ENCODE results near the gene MECR. TPM values are rescaled to one million over a fixed set of nuclear protein-coding genes. Genes with fewer than 3 reads are reported as not detected.
"Not testable (repeated sequence)": the region's sequence is repeated elsewhere in the genome, so short reads cannot be mapped to it uniquely, and the experiment has no call there.

MECR gene
- total RNA-seq, 1 experiment from 2014 or later, result 23.8 TPM

DNA sequence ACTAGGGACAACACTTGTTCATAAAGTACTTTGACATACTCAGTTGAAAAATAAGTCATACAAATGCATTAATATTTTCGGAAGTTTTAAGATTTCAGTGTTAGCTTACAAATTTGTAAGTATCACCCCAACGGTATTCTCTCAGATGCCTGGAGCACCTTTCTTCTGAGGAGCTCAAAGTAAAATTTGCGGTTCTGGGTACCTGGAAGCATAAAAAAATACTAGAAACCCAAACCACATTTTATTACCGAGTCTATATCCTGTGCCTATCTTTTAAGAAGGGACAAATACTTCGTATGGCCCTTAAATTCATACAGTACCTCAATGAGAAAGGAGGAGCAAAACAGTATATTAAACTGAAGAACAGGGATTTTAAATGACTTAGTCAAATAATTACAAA lies 59.2 kb downstream of the MECR start:
- DNase-seq (ENCODE audit: low read depth), result no peak

DNA sequence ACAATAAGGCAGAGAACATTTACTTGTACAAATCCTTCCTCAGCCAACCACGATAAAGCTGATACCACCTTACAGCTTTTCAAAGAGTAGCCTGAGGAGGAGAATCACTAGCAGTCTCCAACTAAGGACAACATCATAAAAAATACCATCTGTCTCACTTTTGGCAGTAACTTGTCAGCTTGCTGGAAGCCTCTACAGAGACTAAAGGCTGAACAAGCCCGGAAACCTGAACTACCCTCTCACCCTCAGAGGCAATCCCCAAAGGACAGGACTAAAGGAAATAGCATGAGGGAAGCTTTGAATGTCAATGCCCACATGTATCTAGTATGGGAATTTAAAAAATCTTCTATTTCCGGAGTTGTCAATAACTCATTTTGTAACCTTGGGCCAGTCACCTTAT lies 59.6 kb downstream of the MECR start:
- no peak for DNase-seq (ENCODE audit: low read depth)

DNA sequence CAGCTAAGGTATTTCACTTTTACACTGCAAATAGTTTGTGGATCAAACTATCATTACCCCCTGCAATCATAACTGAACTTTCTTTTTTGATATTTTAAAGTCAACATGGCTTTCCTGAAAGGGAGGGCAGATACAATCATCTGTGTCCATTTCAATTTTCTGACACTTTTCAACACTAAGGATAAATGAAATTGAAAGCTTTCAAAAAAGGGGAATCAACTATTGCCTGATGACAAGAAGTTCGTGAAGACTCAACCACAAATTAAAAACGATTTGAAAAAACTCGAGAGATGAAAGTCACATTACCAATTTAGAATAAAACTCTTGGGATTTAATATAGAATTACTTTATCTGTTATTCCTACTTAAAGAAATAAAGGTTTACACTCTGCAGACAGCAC lies 60.8 kb downstream of the MECR start:
- no peak for DNase-seq (ENCODE audit: low read depth)

DNA sequence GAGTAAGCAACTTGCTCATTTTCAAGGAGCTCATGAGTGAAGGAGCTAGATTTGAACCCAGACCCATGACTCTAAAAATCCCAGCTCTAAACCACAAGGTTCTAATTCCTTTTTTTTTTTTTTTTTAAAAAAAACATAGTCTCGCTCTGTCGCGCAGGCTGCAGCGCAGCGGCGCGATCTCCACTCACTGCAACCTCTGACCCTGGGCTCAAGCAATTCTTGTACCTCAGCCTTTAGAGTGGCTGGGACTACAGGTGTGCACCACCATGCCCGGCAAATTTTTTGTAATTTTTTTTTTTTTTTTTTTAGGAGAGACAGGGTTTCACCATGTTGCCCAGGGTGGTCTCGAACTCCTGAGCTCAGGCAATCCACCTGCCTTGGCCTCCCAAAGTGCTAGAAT lies 62.8 kb downstream of the MECR start:
- no peak for DNase-seq (ENCODE audit: low read depth)

GRCh38 chr1:29166291-29166878 lies 64.3 kb downstream of the MECR start:
- no peak for DNase-seq (ENCODE audit: low read depth)

- no peak for DNase-seq (ENCODE audit: low read depth)
Observed at GRCh38 chr1:29164588-29164987, 66.1 kb downstream of the MECR start.

DNA sequence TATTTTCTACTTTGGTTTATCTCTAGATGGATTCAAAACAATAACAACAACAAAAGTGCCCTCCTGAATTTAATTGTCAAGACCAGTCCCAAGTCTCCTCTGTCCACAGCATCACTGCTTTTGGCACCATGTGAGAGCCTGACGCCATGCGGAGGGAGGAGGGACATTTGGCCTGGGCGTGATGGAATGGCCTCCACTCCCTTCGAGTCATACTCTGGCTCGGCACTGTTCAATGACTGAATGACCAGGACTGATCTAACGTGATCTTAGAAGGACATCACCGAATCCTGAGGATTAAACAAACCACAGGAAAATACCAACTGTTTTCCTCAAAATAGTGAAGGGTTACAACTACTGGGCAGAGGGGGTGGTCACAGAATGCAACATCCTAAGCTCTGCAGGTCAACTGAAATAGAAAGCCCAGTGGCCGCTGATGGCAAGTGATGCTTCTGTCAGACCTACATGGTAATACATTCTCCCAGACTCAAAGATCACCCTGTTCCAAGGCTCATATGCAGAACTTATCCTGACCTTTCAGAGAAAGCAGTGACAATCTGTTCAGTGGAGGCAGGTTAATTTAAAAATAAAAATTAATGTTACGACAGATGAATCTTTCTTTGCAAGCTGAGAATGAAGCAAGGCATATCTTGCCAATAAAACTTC lies 68.1 kb downstream of the MECR start:
- DNase-seq (ENCODE audit: low read depth), result no peak

- no peak for DNase-seq (ENCODE audit: low read depth)
Observed at GRCh38 chr1:29162025-29162424, 68.7 kb downstream of the MECR start.

DNA sequence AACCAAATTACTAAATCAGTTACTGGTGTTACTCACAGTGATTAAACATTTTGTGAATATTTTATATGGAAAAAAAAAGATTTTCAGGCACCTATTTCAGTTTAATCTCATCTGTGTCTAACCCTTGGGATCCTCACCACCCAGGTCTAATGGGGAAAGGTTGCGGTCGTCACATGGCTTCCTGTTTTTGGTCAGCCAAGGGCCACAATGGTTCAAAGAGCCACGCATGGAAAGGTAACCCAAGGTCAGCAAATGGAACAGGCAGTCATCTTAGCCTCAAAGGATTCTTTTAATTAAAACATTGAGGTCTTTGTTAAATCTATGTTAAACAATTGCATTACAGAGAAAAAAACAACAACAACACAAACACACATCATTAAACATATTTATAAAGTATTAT lies 71.0 kb downstream of the MECR start:
- DNase-seq (ENCODE audit: low read depth), result no peak

DNA sequence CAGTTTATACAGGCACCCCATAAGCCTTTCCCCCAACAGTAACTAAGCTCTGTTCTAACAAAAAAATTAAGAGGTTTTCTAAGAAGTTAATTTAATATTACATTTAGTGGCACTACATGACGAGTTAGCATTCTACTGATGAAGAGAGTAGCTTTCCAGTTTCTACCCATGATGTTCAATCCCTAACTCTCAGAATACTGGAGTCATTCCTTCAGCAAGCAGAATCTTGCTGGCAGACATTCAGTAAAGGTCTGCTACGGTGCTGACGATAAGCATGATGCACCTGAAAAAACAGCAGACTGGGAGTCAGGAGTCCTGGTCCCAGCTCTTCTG lies 73.5 kb downstream of the MECR start:
- no peak for DNase-seq (ENCODE audit: low read depth)

DNA sequence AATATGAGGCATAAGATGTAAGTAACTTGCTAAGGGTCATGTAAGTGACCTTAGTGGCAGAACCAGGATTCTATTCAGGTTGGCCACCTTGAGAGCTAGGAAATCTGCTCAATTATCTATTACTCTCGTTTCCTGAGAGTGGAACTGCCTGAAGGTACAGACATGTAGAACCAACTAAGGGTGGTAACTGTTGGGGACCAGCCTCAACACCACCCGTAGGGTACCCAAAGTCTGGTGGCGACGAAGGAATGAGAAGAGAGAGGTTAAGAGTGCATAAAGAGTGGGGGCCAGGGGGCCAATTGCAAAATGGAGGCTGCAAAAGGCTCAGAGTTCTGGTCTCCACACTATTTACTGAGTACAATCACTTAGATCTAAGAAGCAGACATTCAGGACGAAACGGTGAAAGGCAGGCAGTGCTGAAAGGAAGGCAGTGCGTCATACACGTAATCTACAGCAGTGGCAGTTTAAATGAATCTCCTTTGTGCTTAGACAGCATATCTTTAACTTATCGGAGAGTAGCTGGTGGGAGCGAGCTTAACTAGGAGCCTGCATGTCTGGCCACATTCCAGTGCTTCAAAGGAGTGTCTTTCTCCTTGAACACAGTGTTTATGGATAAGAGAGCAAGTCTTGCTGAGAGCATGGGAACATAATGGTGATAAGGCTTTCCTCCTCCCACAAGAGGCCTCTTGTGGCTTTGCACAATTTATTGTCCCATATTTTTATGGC lies 74.0 kb downstream of the MECR start:
- no peak for DNase-seq (ENCODE audit: low read depth)

GRCh38 chr1:29152046-29152805 lies 78.5 kb downstream of the MECR start:
- DNase-seq (ENCODE audit: low read depth), result no peak

GRCh38 chr1:29150346-29150745 lies 80.4 kb downstream of the MECR start:
- not testable (repeated sequence) for DNase-seq (ENCODE audit: low read depth)

- no peak for DNase-seq (ENCODE audit: low read depth)
Observed at GRCh38 chr1:29148656-29149491, 81.9 kb downstream of the MECR start.

DNA sequence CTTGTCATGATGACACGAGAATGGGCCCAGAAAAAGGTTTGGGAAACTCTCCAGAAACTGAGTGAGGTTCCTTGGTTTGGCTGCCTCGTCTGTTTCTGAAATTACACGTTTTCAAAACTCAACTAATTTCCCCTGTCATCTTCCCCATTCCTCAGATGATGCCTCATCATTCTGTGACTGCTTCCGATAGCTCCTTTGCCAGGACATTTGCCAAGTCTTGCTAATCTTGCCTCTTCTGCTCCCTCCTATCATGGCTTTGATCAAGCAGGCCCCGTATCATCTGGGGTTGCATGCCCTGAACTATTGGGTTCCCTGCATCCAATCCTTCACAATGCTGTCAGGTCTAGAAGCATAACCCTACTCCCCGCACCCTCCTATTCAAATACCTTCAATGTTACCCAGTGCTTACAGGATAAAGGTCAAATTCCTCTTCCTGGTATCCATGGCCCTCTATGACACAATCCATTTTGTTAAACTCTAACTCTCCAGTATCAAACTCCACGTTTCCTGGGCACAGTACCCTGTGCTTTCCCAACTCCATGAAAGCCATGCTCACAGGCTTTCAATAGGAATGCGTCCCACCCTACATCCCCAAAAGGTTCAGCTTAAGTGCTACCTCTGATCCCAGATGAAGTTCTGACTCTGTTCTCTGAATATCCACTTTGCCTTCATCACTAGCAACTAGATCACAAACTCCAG lies 84.8 kb downstream of the MECR start:
- no peak for DNase-seq (ENCODE audit: low read depth)

GRCh38 chr1:29144178-29144577 lies 86.6 kb downstream of the MECR start:
- DNase-seq (ENCODE audit: low read depth), result no peak

DNA sequence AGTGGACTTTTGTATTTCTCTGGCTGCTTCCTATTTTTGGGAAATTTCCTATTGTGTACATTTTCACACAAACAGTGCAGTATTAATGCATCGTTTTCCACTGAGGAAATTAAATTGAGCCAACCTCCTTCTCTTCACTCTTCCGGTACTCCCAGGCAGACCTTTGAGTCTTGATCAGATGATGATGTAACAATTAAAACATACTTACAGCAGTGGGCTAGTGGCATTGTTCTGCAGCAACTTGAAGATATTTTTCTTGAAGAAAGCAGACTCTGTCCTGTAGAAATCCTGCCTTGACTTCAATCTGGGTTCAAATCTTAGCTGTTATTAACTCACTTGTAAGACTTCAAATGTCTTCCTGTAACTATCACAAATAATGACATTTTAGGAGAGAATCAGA lies 88.0 kb downstream of the MECR start:
- DNase-seq (ENCODE audit: low read depth), result no peak

All from Daoy (cell line).